Activated T-cell treated with anti-CD3 and anti-CD28 coated beads for 1 hour (primary cell): Measurements from ENCODE around the gene RAB11FIP3.
A peak's percentile ranks its signal among the peaks of the same experiment; 100 is the strongest.

Experiments used
- DNase-seq: peaks from one replicate; pipeline ENCODE4 v3.0.0-alpha.2; 2020; ENCODE audit warnings: low read depth

RAB11FIP3 gene

GRCh38 chr16:554640-555365 is 129.4 kb downstream of the RAB11FIP3 start:
- no peak for DNase-seq

DNA sequence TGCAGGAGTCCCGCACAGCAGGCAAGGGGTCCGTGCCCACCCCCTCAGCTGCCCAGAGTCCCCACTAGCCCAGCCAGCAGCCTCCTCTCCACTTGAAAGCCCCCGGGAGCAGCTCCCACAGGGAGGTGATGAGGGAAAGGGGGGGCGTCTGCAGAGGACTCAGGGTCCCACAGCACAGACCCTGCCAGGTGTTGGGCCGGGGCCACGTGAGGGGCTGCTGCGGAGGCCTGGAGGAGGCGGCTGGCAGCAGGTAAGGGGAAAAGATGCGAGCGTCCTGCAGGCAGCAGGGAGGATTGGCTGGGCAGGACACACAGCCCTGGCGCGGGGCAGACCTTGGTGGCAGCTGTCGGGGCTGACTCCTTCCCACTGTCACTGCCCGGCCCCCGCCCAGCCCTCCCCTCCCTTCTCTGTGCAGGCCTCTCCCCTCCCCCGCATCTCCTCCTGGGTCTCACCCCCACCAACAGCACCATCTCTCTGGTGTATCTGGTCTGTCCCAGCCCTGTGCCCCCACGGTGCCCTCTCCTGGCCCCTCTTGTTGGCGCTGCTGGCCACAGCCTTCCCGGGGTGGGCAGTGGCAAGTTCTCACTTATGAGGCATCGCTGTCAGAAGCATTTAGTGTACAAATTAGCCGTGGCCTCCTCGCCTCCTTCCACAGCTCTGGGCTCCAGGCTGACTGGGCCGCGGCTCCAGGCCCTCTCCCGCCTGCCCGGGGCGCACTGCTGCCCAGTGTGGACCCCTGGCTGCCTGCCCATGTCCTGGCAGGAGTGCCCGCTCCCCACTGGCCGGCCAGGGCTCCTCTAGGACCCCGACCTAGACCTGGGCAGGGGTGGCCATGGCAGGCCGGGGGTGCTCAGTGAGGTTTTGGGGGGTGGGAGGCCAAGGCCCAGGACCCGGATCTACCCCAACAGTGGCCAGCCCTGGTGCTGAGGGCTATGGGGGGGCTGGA is 130.4 kb downstream of the RAB11FIP3 start:
- no peak for DNase-seq

- no peak for DNase-seq
Observed at GRCh38 chr16:556474-557173, 131.2 kb downstream of the RAB11FIP3 start.

- DNase-seq: no peak
Observed at GRCh38 chr16:557463-558297, 132.2 kb downstream of the RAB11FIP3 start.

DNA sequence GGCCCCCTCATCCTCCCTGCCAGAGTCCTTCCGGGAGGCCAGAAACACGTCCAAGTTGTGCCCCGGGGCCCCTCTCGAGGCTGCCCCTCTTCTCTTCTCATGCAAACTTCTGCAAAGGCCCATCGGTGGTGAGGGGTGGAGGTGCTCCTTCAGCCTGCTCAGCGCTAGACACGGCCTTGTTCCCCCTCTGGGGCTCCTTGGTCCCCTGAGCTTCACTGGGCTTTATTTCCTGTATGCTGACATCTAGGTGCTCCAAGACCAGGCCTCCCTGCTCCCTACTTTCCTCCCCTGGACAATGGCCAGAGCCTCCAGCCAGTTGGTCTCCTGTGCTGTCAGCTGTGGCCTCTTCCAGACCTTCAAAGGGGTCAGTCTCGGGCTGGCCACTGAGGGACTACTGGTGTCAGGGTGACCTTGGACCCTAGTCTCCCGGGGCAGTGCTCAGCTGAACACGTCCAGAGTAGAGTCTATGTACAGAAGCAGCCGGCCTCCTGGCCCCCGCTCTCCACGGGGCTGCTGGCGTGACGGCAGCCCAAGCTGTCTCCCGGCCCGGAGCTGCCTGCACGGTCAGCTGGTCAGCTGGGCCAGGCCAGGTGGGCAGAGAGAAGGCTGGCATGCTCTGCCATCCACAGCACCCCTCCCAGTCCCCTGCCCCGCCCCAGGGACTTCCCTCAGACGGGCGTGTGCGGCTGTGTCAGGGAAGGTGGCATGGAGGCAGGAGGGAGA is 133.0 kb downstream of the RAB11FIP3 start:
- DNase-seq: no peak

DNA sequence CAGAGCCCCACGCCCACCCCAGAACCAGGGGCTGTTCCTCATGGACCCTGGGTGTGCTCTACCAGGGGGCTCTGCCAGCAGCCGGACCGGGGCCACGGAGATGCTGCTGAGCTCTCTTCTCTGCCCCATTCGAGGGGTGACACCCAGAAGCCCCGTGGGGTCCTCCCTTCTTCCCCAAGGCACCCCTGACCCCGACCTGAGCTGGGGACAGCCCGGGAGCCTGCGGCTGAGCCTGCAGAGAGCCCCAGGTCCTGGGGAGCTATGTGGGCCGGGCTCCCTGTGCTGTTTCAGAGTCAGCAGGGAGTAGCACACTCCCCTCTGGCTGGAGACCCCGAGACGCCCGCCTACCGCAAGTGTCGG is 133.6 kb downstream of the RAB11FIP3 start:
- no peak for DNase-seq

DNA sequence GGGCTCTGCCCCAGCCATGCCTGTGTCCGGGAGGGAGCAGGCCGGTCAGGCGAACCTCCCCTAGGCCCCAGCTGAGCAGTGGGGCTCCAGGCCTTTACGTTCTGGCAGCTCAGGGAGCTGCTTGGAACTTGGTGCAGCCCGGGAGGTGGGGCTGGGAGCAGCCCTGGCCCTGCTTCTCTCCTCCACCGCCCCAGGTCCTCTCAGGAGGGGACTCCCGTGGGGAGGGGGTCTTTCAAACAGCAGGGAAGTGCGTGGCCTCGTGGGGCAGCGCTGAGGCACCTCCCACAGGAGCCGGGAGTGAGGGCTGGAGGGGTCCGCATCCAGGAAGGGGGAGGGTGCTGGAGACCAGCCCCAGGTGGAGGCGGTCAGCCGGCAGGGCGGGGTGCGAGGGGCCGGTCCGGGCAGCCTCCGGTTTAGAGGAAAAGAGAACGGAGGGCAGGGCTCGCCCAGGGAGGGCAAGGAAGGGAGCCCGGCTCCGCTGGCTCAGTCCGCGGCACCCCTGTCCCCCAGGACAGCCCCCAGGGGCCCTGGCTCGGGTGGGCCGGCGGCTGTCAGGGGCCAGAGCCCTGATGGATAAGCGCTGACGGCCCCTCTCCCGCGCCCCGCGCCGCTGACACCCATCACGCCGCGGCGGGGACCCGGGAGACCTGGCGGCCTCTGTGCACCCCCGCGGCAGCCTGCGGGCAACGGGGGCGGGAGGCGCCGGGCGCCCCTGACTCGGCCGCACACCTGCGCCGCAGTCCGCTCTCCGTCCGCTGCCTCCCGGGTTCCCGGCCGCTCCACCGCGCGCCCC is 134.2 kb downstream of the RAB11FIP3 start:
- DNase-seq: no peak

DNA sequence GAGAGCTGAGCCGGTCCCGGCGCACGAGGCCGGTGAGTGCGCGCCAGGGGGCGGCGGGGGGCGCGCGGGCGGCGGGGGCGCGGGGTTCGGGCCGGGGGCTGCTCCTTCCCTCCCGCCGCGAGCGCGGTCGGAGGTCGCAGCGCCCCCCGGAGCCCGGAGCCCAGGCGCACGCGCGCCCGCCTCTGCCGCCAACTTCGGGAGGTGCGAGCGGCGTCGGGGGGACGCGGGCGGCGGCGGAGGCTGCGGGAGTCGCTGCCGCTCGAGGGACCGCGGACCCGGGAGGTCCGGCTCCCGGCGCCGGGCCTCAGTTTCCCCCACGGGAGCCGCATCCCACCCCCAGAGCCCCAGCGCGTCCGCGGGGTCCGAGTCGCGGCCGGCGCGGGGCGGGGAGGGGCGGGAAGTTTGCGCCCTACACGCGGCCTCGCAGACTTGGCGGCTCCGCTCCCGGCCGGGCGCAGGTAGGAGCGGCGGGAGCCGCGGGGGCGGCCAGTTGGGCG is 134.8 kb downstream of the RAB11FIP3 start, which contains the start of gene PRR35:
Gene PRR35 (plus strand): TSS at position 191 of the 497 bp plus-strand sequence. CDS start 2,901 bp downstream, outside the sequence.
- DNase-seq: no peak

- DNase-seq: no peak
Observed at GRCh38 chr16:560701-561412, 135.4 kb downstream of the RAB11FIP3 start.

DNA sequence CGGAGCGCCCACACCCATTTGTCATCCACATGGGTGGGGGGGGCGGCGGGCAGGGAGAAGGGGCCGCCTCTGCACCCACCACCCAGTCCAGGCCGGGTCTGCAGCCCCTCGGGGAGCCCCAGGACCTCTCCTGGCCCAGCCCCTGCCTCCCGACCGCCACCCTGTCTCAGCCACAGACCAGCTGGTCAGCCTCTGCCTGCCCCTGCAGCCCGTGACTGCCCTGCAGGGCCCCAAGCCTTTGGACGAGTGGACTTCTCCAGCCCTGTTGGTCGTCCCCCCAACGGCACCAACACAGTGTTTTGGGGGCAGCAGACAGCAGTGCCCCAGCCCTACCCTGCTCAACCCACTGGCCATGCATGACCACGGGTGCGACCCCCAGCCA is 136.0 kb downstream of the RAB11FIP3 start:
- no peak for DNase-seq

DNA sequence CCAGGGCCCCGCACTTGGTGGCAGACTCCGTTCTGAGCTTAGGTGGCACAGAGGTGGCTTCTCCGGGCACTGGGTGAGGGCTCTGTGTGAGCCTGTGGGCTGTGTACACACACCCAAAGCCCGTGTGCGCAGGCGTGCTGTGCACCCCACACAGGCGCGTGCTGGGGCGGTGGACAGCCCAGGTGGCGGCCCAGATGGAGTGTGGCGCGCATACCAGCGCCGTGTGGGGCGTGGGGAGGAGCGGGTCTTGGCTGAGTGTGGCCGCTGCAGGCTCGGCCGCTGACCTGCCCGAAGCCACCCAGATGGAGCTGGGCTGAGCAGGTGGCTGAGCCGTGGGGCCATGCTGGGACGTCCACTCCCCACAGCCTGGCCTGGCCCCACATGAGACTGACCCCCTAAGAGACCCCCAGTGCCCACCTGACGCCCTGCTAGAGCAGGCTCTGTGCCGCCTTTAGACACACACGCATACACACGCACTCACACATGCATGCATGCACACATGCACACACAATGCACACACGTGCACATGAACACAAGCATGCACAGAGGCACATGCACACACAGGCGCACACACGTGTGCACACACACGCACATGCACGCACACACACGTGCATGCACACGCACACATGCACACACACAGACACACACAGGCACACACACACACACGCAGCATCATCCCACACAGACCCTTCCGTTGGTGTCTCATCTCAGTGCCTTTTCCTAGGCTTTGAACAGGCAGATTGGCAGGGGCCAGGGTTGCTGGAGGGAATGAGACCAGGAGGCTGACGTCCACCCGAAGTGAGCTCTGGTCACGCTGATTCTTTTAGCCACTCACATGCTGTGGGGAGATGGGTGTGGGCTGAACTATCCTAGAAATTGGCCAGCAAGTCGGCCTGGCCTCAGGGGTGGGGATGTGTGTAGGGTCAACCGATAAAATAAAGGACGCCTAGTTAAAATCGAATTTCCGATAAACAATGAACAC is 136.8 kb downstream of the RAB11FIP3 start:
- DNase-seq: no peak

DNA sequence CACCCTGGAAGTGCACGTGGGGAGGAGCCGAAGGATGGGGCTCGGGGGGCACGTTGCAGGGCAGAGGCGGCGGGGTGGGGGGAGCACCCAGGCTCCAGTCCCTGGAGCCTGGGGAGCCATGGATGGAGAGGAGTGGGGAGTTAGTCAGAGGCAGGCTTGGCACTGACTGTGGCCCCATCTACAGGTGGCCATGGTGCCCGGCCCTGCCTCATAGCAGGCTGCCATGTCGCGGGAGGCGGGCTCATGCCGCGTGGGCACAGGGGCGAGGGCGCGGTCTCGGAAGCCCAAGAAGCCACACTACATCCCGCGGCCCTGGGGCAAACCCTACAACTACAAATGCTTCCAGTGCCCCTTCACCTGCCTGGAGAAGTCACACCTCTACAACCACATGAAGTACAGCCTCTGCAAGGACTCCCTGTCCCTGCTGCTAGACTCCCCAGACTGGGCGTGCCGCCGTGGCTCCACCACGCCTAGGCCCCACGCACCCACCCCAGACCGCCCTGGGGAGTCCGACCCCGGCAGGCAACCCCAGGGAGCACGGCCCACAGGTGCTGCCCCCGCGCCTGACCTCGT is 137.7 kb downstream of the RAB11FIP3 start:
- DNase-seq: no peak

DNA sequence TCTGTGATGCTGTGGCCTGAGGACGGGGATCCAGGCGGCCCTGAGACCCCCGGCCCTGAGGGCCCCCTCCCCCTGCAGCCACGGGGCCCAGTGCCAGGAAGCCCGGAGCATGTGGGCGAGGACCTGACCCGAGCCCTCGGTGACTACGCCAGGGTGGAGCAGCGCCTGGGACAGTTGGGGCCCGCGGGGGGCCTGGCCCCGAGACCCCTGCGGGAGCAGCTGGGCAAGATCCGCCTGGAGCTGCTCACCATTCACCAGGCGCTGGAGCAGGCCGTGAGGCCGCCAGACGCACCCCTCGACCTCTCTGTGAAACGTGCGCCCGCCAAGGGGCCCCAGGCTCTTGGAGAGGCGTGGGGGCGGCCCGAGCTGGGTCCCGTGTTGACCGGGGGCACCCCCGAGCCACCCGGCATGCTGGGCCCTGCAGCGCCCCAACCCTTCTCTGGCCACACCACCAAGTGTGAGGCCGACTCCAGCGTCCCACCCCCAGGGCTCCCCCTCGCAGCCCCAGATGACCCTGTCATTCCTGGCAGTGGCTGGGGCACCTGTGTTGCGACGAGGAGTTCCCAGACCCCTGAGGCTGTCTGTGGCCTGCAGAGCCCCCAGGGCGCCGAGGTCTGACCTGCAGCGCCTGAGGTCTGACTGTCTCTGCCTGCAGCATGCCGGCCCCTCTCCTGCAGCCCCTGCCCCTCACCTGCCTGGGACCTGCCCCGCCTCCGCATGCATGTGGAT is 139.4 kb downstream of the RAB11FIP3 start:
- no peak for DNase-seq

GRCh38 chr16:565419-566330 is 140.2 kb downstream of the RAB11FIP3 start:
- DNase-seq: no peak

DNA sequence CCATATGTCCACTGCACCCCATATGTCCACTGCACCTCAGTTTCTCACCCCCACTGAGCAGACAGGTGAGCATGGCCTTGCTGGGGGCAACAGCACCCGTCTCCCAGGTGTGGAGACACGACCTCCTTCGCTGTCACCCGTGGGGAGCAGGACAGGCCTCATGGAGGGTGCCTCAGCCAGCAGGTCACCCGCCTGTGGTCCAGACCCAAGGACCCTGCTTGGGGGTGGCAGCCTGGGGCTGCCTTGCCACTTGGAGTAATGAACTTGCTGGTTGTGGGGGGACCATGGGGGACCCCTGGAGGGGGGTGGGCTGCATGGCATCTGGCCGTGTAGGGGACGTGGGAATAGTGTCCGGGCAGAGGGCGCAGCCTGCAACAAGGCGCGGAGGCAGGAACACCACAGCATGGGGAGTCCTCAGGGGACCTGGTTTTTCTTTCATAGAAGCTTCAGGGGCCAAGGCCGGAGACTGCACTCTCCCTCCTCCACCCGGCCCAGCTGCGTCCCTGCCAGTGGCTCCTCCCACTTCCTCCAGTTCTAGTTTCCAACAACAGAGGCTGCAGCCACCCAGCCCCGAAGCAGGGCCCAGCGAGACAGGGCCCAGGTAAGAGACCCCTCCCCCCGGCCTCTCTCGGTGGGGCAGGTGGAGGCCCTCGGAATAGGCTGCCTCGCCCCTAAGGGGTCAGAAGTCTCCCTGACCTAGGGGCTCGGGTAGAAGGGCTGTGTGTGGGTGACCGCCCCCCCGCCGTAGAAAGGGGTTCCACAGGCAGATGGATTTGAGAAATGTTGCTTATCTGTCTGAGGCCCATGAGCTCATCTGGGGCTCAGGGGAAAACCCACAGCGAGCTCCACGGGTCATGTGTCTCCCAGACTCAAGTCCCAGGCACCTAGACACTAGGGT is 141.3 kb downstream of the RAB11FIP3 start, which contains the start of gene NHLRC4:
Gene NHLRC4 (plus strand): TSS at position 531 of the 898 bp plus-strand sequence. CDS start 1,043 bp downstream, outside the sequence.
- DNase-seq: peak; percentile 35
